ENCODE measurements around the gene FOXL3.

Gene FOXL3

GRCh38 chr7:252216-252965, 37.6 kb upstream of the FOXL3 start:
- no peak overlapping the region for H3K27ac ChIP-seq
- TF ChIP-seq CTCF (IDR thresholded peaks at IDR 0.05) (no peak), ZFX (IDR thresholded peaks at IDR 0.05; ENCODE audit: borderline replicate concordance) (no peak)

- TF ChIP-seq CTCF (IDR thresholded peaks at IDR 0.05) (no peak), ZFX (IDR thresholded peaks at IDR 0.05; ENCODE audit: borderline replicate concordance) (no peak)
- H3K27ac ChIP-seq: no peak overlapping the region
Observed at GRCh38 chr7:252981-253380, 37.0 kb upstream of the FOXL3 start.

GRCh38 chr7:253581-254336, 36.2 kb upstream of the FOXL3 start:
- no peak for TF ChIP-seq CTCF (IDR thresholded peaks at IDR 0.05)
- no peak for TF ChIP-seq ZFX (IDR thresholded peaks at IDR 0.05; ENCODE audit: borderline replicate concordance)
- no peak overlapping the region for H3K27ac ChIP-seq

GRCh38 chr7:254337-255037, 35.5 kb upstream of the FOXL3 start:
- TF ChIP-seq ZFX (IDR thresholded peaks at IDR 0.05; ENCODE audit: borderline replicate concordance) (no peak), CTCF (IDR thresholded peaks at IDR 0.05) (no peak)
- no peak overlapping the region for H3K27ac ChIP-seq

GRCh38 chr7:255038-255435, 34.9 kb upstream of the FOXL3 start:
- TF ChIP-seq CTCF (IDR thresholded peaks at IDR 0.05) (no peak), ZFX (IDR thresholded peaks at IDR 0.05; ENCODE audit: borderline replicate concordance) (no peak)
- no peak overlapping the region for H3K27ac ChIP-seq

- H3K27ac ChIP-seq: no peak overlapping the region
- TF ChIP-seq CTCF (IDR thresholded peaks at IDR 0.05) (no peak), ZFX (IDR thresholded peaks at IDR 0.05; ENCODE audit: borderline replicate concordance) (no peak)
Observed at GRCh38 chr7:255721-256361, 34.1 kb upstream of the FOXL3 start.
